Fibroblast of upper back skin (primary cell): ENCODE data around the gene GADL1.

Experiments
- DNase-seq: peaks from one replicate; pipeline ENCODE4 v3.0.0-alpha.2; 2013

Gene GADL1

DNA sequence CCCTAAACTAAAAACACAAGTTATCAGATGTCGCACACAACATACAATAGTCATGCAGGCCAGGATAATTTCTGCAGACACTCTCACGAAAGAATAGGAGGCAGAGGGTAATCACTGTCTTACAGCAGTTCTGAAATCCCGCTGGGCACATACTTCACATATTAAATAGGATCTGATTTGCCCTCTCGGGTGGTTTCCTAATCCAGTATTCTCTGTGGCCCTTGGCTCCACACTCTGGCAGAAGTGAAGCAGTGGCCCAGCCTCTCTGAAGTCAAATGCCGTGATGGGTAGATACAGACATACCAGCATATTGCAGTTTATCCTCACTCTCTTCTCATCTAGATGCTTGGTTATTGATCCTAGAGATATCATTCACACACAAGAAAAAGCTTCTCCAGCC lies 19.0 kb downstream of the GADL1 start:
- no peak for DNase-seq

DNA sequence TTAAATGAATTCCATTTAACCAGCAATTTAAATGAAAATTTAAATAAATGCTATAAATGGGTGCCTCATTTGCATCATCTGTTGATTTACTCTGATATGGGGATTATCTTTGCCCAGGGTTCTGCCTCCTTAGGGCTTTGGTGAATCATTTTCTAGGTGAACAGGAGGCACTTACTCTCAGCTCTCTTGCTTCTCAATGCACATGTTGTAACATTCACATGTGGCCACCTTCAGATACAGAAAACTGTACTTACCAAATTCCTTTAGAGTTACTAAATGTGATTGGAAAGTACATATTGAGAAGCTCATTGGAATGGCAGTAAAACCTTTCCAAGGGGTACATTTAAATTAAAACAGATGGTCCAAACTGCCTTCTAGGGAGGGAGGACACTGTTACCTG lies 20.8 kb downstream of the GADL1 start:
- DNase-seq: peak; percentile 44

DNA sequence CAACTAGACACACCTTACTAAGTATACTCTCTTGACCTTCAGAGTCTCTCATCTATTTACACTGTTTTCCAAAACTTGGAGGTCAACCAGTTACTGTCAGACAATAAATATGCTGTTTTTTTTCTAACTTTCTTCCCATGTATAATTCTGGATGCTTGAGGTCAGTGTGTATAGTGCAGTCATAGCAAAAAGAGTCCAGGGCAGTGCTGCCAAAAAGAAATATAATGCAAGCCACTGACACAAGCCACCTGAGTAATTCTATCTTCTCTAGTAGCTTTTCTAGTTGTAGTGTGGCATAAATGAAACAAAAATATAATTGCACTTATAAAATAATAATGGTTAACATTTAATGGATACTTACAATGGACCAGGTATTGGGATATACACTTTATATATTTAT lies 21.6 kb downstream of the GADL1 start:
- DNase-seq: no peak

DNA sequence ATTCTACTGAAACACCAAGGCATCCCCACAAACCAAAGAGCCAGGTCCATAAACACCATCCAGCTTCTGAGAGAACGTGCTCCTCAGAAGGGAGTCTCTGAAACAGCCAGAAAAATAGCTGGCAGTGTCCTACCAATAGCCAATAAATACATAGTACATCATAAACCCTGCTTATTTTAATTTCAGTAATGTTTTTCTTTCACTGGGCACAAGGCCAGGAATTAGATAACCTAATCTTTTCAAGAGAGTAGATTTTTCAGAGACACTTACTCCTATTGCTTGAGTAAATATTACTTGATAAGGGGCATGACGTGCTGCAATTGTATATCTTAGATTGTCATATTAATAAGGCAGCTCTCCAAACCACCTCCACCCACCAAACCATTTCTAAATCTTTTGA lies 22.7 kb downstream of the GADL1 start:
- no peak for DNase-seq

DNA sequence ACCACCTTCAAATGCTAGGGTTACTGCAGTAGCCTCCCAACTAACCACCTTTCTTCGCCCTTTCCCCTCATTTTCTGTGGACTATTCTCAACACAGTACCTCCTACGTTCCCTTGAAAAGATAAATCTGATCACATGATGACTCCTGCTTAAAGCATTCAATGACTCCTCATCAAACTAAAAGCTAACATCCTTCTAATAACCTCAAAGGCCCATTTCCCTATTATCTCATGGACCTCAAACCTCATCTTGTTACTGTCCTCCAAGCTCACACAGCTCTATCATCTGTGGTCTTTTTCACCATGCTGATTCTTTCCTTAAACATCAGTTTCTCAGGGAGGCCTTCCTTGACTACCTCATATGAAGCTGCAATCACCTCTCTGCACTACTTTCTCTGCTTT lies 29.6 kb downstream of the GADL1 start:
- DNase-seq: peak; percentile 12

DNA sequence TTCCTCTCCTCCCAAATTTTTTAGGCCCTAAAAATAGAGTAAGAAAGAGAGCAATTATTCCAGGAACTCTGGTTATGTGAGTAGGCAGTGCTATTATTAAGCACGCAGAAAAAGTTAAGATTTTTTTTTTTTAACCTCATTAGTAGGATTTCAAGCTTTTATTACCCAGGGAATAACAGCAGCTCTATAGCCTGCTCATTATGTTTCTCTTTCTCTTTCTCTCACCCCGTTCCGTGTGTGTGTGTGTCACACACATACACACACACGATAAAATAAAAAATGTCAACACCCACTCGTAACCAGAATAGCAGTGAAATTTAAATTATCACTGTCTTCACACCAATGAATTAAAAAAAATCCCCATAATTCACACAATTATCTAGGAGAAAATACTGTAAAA lies 30.3 kb downstream of the GADL1 start:
- DNase-seq: no peak

DNA sequence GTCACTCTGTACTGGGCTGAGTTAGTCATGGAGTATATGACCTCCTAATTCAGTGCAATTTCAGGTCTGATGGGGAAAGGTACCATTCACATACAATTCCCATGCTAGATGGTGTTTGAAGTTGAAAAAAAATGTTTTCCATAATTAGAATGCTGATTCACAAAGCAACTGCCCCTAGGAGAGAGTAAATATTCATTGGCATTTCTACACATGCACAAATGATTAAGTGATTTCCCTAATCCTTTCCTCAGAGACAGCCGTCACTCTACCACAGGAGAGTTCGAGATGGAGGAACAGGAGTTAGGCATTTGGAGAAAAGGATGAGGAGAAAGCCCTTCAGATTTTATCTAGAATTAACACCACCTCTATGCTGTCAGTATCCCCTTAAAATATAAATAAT lies 32.5 kb downstream of the GADL1 start:
- DNase-seq: no peak

DNA sequence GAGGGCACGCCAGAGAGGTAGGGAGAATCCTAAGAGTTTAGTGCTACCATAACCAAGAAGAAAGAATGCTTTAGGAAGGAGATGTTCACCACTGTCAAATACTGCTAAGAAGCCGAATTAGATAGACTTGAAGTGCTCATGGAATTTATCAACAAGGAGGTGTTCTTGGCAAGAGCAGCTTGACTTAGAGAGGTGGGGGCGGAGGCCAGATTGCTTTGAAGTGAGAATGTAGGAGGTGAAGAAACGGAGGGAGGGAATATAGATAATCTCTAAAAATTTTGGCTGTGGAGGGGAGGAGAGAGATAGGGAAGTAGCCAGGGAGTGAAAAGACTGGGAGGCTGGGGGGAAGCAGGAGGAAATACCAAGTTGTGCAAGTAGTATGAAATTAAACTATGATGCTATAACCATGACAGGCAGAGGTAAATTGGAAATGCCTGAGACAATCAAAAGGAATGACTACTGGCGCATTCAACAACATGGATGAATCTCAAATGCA lies 35.5 kb downstream of the GADL1 start:
- no peak for DNase-seq

DNA sequence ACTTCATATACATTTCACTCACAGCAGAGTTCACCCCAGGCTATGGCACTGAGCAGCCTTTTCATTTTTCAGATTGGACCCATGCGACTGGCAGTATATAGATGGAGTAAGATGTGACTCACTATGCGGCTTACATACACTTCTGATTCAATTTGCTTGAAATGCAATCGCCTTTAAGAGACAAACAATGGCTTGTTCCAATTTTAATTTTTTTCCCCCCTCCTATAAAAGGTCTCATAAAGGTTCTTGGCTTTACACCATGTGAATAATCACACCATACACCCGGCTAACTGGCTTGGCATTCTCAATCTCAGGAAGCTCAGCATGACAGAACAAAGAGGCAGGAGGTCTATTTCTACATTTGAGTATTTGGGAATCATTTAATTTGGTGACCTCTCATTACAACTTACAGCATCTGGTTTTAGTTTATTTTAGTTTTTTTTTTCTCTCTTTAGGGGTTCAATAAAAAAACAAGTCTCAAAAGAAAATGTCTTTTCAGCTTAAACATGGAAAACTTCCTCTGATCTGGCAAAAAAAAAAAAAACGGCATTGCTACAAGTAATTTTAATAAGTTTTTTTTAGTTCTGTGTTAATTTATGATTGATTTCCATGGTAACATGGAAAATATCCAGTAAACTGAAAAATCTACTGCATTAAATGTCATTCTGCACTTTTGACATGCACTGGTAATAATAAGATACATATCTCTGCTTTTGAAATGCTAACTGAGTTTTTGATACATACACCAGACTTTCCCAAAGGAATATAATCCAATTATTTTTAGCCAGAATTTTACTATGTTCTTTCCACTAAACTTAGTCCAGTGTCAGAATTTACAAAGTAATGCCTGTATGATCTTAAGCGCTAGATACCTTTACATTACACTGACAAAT lies 38.8 kb downstream of the GADL1 start:
- peak; percentile 37 for DNase-seq

DNA sequence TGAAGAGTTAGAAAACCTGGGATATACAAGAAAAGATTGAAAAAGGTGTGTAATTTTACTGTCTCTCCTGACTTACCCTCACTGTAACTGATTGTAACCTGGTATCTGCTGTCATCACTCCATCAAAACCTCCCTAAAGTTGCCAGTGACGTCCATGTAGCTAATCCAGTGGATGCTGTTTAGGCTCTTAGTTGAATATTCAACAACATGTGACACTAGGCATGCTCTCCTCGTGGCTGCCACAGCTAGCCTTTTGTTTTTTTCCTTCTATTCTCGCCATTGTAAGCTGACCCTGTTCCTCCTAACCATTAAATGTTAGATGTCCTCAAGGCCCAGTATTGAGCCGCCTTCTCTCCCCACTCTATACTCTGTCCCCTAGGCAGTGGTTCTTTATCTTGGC lies 41.6 kb downstream of the GADL1 start:
- no peak for DNase-seq

DNA sequence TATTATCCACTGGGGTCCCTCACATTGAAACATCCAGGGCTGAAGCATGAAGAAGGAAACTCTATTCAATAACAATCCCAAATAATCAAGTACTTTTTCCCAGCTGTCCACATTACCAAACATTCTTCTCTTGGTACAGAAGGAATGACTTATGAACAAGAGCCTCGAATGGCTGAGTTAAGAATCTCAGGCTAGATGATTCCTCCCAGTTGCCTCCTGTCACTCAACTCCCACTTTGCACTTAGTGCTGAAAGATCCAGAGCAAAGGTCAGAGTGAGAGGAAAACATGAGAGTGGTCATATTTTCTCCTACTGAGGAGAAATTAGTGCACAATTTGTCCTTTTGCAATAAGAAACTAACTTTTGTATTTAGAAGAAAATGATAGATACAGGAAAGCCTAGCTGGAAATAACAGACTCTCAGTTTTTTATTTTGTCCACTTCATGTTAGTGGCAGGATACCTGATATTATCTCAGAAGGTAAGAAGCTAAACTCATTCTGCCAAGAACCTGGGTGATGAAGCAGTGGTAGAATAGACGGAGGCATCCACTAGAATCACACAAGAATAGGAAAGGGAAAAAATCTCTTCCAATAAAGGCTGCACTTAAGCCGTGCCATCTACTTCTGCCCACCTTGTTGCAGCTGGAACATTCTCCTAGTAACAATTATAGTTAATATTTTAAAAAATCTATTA lies 46.2 kb downstream of the GADL1 start:
- DNase-seq: no peak

DNA sequence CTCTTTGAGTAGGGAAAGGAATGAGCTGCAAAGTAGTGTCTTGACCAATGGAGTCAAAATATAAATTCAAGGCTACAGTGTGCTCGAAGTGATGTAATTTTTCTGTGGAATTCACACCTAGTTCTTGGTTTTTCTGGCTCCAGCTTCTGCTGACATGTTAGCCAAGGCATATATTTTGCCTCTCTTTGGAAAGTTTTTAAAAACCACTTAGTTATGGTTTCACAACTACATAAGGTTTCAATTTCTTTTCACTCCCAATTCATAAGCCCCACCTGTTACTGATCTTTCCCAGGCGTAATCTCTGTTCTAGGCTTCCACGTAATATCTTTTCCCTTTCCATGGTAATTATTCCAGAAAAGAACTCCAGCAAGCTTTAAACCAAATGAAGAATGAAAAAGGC lies 46.9 kb downstream of the GADL1 start:
- peak; percentile 48 for DNase-seq

DNA sequence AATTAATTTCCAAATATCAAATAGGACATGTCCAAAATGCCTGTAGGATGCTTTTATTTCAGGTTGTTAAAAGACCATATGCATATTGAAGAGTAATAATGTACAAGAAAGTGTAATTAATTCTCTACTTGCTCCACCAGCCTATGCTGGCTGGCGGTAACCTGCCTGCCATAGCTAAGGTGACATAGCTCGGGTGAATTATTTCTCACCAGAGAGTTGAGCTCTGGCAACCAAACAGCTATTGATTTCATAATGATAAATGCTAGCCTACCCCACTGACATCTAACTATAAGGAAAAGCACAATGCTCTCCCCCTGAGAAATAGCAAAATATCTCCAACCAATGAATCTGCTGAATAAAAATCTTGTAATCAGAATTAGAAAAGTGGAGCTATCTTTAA lies 48.9 kb downstream of the GADL1 start:
- DNase-seq: no peak

DNA sequence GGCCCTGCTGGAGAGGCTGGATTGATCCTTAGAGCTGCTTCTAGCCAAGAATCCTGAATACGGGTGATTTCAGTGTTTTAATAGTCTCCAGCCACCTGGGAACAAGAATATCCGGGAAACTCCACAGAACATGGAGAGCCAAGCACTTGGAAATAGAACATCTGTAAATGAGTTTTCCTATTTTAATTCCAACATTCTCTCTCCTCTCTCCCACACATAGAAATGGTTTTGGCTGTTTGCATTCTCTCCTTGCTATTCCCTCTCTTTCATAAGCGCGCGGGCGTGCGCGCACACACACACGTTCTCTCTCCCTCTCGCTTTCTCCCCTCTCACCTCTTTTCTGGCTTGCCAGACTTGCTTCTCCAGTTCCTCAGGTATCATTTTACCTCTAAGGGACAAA lies 50.6 kb downstream of the GADL1 start:
- no peak for DNase-seq

DNA sequence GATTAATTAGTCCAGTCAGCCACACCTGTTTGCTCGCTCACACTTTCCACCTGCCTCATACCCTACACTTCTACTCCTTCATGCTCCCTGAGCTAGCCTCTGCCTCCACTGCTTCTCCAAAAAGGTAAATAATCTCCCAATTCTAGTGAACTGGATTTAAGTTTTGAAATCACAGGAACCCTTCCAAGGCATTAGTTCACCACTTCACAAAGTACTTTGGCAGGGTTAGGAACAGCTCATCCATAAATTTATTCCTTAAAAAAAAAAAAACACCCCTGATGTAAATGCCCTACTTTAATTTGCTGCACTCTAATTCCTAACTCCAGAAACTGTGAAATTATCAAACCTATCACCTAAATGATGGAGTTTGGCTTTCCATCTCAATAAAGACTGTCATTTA lies 58.3 kb downstream of the GADL1 start:
- DNase-seq: no peak

DNA sequence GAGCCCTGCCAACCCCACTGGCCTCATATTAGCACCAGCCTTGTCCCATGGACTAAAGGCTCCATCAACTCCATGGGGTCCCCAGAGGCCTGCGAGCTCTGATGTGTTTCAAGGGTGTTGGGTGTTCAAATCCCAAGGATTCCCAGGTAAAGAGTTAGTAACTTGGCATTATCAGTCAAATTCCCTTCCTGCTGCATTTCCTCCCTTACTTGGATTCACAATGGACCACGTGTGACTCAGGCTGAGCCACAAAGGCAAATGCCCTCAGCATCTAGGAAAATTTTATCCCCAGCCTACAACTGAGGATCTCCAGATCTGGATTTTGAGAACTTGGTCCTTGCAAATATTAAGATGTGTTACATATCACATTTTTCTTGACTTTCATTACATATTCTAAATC lies 58.8 kb downstream of the GADL1 start:
- DNase-seq: no peak

DNA sequence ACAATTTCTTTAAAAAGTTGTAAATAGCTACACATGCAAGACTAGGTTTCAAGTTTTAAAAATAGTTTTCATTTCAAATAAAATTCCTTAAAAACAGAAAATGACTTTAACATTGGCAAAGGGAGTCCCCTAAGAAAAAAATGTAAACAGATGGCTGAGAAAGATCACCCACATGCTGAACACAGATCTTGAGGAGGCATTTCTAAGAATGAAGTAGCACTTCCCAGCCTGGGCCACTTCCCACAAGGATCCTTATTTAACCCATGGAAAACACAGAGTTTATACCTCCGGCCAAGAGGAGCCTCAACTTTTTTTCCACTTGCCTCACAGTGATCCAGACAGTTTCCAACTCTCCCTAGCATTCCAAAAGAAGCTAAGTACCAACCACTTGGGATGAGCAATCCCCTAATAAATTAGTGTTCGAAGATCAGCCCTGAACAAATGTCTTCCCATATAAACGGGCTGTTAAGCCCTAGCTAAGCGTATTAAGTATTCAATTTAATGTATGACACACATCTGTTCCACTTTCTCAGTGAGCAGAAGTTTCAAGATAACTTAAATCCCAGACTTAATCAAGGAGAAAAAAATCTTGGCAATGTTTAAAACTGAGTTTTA lies 61.4 kb downstream of the GADL1 start:
- no peak for DNase-seq

DNA sequence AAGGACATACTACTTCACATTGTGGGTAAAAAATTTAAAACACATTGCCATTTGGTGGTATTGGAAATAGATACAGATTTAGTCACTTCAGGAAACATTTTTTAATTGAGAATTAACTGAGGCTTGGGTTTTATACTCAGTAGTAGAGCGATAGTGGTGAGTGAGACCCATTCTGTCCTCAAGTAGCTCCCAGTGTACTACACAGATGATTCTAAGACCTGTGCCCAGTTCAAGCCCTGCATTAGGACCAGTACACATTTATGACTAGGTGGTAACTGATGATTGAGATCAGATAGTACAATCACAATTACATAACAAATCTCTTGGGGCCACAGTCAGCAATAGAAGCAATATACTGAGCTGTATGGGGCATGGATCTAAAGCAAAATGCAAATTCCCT lies 67.4 kb downstream of the GADL1 start:
- DNase-seq: no peak

DNA sequence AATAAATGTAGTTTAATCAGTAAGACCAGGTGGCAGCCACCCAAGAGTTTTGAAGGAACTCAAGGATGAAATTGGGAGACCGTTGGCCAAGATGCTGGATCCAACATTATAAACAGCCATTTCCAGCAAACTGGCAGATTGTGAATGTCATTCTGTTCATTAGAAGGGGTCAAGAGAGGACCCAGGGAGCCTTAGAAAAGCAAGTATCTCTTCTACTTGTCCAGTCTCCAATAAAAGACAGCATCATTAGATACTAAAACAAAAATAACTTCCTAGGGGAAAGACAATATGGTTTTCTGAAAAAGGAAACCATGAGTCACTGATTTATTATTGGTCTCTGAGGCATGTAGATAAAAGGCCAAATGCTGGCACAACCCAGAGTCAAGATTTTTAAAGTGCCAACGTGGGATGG lies 67.9 kb downstream of the GADL1 start:
- DNase-seq: no peak

DNA sequence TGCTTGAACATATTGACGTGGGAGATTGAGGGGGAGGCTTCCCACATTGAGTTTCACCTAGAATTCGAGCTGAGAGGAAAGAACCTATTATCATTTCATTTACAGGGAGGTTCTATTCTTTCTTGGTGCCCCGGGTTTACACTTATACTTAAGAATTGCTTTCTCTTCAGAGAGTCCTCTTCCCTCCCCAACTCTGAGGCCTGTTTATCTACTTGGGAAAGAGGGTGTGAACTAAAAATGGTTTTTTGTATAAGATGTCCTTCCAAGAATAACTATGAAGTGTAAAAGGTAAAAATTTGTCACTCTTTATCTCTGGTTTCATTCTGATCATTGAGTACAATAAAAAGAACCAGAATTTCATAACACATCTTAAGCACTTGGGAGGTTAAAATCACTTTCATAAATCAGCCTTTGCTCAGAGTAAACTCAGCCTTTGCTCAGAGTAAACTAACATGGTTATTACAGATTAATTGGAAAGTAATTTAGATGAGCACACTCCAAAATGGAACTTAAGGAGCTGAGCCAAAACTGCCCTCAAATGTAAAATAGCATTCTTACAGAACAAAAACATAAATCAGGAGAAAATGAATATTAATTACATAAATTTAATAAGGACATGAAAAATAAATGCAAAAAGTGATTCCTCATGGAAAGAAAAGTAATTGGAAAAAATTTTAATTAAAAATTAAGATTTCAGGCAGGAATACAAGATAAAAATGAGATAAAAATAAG lies 75.2 kb downstream of the GADL1 start:
- no peak for DNase-seq

DNA sequence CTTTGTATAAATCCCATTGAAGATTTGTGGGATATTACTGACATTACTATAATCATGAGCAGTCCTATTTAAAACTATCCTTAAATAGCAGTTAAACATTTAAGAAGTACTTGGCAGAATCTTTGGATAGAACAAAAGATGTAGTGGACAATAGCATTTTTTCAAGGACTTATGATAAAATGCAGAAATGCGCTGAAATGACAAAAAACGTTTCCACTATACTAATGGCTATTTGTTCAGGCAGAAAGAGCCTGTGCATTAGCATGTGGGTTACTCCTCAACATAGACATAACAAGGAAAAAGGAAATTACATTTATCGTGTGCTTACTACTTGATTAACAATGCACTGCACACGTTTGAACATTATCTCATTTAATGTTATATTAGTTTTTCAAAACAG lies 80.7 kb downstream of the GADL1 start:
- no peak for DNase-seq

DNA sequence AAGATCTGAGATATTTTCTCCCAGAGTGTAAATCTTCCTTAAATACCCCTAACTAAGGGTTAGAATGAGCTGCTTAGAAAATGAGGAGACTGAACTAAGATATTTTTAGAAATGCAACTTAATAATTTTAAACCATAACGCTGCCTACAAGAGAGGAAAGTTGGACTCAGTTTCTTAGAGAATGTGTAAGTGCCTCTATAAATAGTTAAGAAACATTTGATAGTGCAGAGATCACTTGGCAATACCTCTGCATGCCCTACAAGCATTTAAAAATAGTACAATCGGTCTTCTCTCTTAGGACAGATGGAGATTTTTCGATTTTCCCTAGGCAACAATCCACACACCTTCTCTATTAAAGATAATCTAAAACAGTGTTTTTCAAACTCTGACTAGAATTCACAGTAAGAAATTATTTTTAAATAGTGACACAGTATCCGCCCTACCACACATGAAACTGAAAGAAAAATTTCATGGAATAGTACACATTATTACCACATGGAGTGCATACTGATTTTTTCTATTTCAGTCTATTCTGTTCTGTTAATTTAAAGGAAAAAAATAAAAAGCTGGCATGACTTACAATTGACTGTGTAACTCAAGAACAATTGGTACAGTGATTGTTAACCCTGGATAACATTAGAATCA lies 83.2 kb downstream of the GADL1 start:
- DNase-seq: no peak

DNA sequence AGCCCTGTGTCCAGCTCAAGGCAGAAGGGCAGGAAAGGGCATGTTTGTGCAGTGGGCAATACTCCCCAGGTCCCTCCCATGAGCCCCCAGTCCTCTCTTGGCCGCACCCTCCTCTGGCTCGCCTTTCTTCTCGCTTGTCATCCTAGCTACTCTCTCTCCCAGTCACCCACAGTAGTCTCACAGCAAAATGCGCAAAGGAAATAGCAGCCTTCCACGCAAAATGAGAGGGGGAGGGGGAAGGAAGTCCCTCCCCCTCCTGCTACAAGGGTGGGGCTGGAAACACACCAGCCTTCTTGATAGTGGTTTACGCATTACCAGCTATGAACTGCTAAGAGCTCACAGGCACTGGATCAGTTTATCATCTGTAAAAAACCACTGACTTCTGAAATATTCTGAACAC lies 83.8 kb downstream of the GADL1 start:
- no peak for DNase-seq
